Measurements from ENCODE around the gene HSF5. TPM values are rescaled to one million over a fixed set of nuclear protein-coding genes. Genes with fewer than 3 reads are reported as not detected.

The HSF5 gene
- polyA plus RNA-seq (2011; rRNA removed) (not detected in 2 replicates), polyA plus RNA-seq (2017; fragmentation: RNase III; extraction: RNeasy Plus Mini Kit Qiagen cat#74134 plus additional on column Dnase treatment) (not detected in 3 replicates), polyA minus RNA-seq (2011; rRNA and poly(A)+ RNA removed) (not detected in 2 replicates)
- 0.01 TPM in 1 of 2 replicates, not detected in the other for polyA plus RNA-seq (2012; cell fraction: cytosol; rRNA removed)
- polyA plus RNA-seq (2012; cell fraction: nucleus; rRNA removed), result not detected in 2 replicates

- Histone ChIP-seq H3K4me1 (no peaks in the 10 kb centered on the region), H3K4me3 (no peak within 1 kb of the TSS), H3K27ac (no peak within 1 kb of the TSS), H3K4me2 (no peak within 1 kb of the TSS), H3K9me3 (no peaks in the 10 kb centered on the region)
- ChIA-PET CTCF (interaction anchor here (0.8 kb wide), 1 partner anchor 10 kb away, joined by 3 read pairs; no protein-coding TSS in a partner anchor), POLR2A (no interaction called here)
- 97% methylated on average over 98 of the region's 98 CpGs for WGBS (ENCODE audit: missing lambda C conversion rate)
- no peak for FAIRE-seq
- no peak for ATAC-seq
- no peak for TF ChIP-seq REST (IDR thresholded peaks at IDR 0.05)
- no peak for TF ChIP-seq CHD2 (IDR thresholded peaks at IDR 0.05; ENCODE audit: low read length, partially characterized antibody)
- no peak for TF ChIP-seq ESRRA (IDR thresholded peaks at IDR 0.05; ENCODE audit: borderline replicate concordance, low read length)
- TF ChIP-seq HOXB5 (CRISPR knock-in tag; IDR thresholded peaks at IDR 0.05), result no peak
- no peak for TF ChIP-seq SREBF2 (IDR thresholded peaks at IDR 0.05)
- TF ChIP-seq HES2 (IDR thresholded peaks at IDR 0.05), result no peak
- no peak for TF ChIP-seq CTCF (IDR thresholded peaks at IDR 0.05)
- no peak for TF ChIP-seq JUN (IDR thresholded peaks at IDR 0.05)
- TF ChIP-seq RARB (CRISPR knock-in tag; IDR thresholded peaks at IDR 0.05), result no peak
- no peak for TF ChIP-seq FOSB (CRISPR knock-in tag; IDR thresholded peaks at IDR 0.05)
- no peak for TF ChIP-seq CEBPB (IDR thresholded peaks at IDR 0.05)
- no peak for TF ChIP-seq HMGXB4 (CRISPR knock-in tag; IDR thresholded peaks at IDR 0.05; ENCODE audit: borderline replicate concordance)
- no peak for TF ChIP-seq EHF (CRISPR knock-in tag; IDR thresholded peaks at IDR 0.05)
- no peak for DNase-seq (ENCODE audit: low read depth in 1 of 2, low spot score in 1 of 2)
Measured at GRCh38 chr17:58487589-58488427, at the start of gene HSF5. HSF5 (minus strand) TSS chr17:58488408; CDS start chr17:58488274, 134 bp downstream.

- WGBS (ENCODE audit: missing lambda C conversion rate), result 38% methylated on average over 4 of the region's 4 CpGs
- Histone ChIP-seq H3K4me3 (no peak overlapping the region), H3K9me3 (no peaks in the 10 kb centered on the region), H3K27ac (no peak overlapping the region; a peak in 1 of 6 replicates), H3K4me1 (peaks cover 24% of the 10 kb centered on the region), H3K4me2 (no peak overlapping the region)
- TF ChIP-seq NPAS2 (CRISPR knock-in tag; IDR thresholded peaks at IDR 0.05; ENCODE audit: borderline replicate concordance) (no peak), EHMT2 (IDR thresholded peaks at IDR 0.05; ENCODE audit: low read depth) (no peak)
- FAIRE-seq (no peak), DNase-seq (ENCODE audit: low read depth in 1 of 2, low spot score in 1 of 2) (no peak), ATAC-seq (no peak)
- CTCF ChIA-PET, result interaction anchor here (0.7 to 15.8 kb wide), 6 partner anchors 11 to 144 kb away, joined by 3 to 187 read pairs (median 4); no protein-coding TSS in a partner anchor
- POLR2A ChIA-PET, result interaction anchor here (5.2 kb wide), 1 partner anchor 95 kb away, joined by 37 read pairs; no protein-coding TSS in a partner anchor
Measured at GRCh38 chr17:58537266-58537665, 49.1 kb upstream of the HSF5 start.

All from A549 (cell line).